Fibroblast of peridontal ligament (primary cell): ENCODE data around the gene PDE1C.

Experiments
- DNase-seq: peaks from one replicate; pipeline ENCODE4 v3.0.0-alpha.2; 2010; ENCODE audit errors: extremely low read depth

Gene PDE1C

DNA sequence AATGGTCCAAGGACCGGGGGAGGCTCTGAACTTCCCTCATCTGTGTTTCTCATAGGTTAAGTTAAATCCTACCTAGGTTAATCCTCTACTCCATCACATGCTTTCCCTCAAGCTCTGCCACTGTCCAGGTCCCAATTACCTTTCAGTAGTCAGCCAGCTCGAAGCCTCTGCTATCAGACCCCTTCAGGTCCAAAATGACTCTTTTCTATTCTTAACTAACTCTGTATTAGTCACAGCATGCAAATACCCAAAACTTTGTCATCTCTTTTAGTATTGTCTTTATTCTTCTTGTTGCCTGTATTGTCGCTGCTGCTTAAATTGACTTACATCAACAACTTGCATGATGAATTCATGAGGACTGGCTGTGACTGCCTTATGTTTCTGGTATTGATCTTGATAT lies 367.9 kb downstream of the PDE1C start:
- no peak for DNase-seq
